ENCODE data around the gene MIER3. TPM values are rescaled to one million over a fixed set of nuclear protein-coding genes. Genes with fewer than 3 reads are reported as not detected.

The MIER3 gene
- total and polyA plus RNA-seq, 2 of the 13 experiments (the other 11 are each of a cell fraction or from before 2014, with no cell fraction given) = 14.6 to 38.8 TPM

- TF ChIP-seq THAP9 (CRISPR knock-in tag; IDR thresholded peaks at IDR 0.05; ENCODE audit: borderline replicate concordance) = no peak
- TF ChIP-seq NFE2L2 (IDR thresholded peaks at IDR 0.05; ENCODE audit: low read length) = no peak
- no peak for TF ChIP-seq ZBTB7A (CRISPR knock-in tag; IDR thresholded peaks at IDR 0.05)
- TF ChIP-seq E2F5 (CRISPR knock-in tag; conservative IDR thresholded peaks at IDR 0.05) = no peak
- TF ChIP-seq ZNF563 (CRISPR knock-in tag; IDR thresholded peaks at IDR 0.05) = no peak
- no peak for TF ChIP-seq CHCHD3 (CRISPR knock-in tag; IDR thresholded peaks at IDR 0.05)
- no peak for TF ChIP-seq ZBTB43 (CRISPR knock-in tag; conservative IDR thresholded peaks at IDR 0.05)
- TF ChIP-seq LBX2 (CRISPR knock-in tag; IDR thresholded peaks at IDR 0.05; ENCODE audit: borderline replicate concordance) = no peak
- no peak for TF ChIP-seq MIER3 (CRISPR knock-in tag; IDR thresholded peaks at IDR 0.05; ENCODE audit: borderline replicate concordance)
- no peak for TF ChIP-seq HNF1B (CRISPR knock-in tag; IDR thresholded peaks at IDR 0.05)
- TF ChIP-seq ZNF546 (CRISPR knock-in tag; conservative IDR thresholded peaks at IDR 0.05) = no peak
- TF ChIP-seq ZNF772 (CRISPR knock-in tag; IDR thresholded peaks at IDR 0.05) = no peak
- no peak for TF ChIP-seq RNF2 (conservative IDR thresholded peaks at IDR 0.05; ENCODE audit: low read depth)
- TF ChIP-seq ZNF746 (CRISPR knock-in tag; IDR thresholded peaks at IDR 0.05) = no peak
- TF ChIP-seq ZBTB46 (CRISPR knock-in tag; IDR thresholded peaks at IDR 0.05; ENCODE audit: borderline replicate concordance) = no peak
- TF ChIP-seq ZBTB38 (CRISPR knock-in tag; IDR thresholded peaks at IDR 0.05) = no peak
- no peak for TF ChIP-seq ZBTB4 (CRISPR knock-in tag; IDR thresholded peaks at IDR 0.05; ENCODE audit: borderline replicate concordance)
These were observed 1.2 kb downstream of the MIER3 start (continued) for GRCh38 chr5:56950626-56951125.
